ENCODE measurements around the gene SLC6A19. TPM values are rescaled to one million over a fixed set of nuclear protein-coding genes. Genes with fewer than 3 reads are reported as not detected.

SLC6A19 gene
- total RNA-seq, 4 donors from 2014 or later = not detected

GRCh38 chr5:1186351-1187233, 14.8 kb upstream of the SLC6A19 start:
- no peak for TF ChIP-seq CTCF (IDR thresholded peaks at IDR 0.05; ENCODE audit: low read depth)

- TF ChIP-seq CTCF (IDR thresholded peaks at IDR 0.05; ENCODE audit: low read depth) = no peak
Observed at GRCh38 chr5:1187234-1187949, 14.0 kb upstream of the SLC6A19 start.

- TF ChIP-seq CTCF (IDR thresholded peaks at IDR 0.05; ENCODE audit: low read depth) = no peak
Observed at GRCh38 chr5:1187950-1188334, 13.5 kb upstream of the SLC6A19 start.

- no peak for TF ChIP-seq CTCF (IDR thresholded peaks at IDR 0.05; ENCODE audit: low read depth)
Observed at GRCh38 chr5:1188464-1188863, 12.9 kb upstream of the SLC6A19 start.

- no peak for TF ChIP-seq CTCF (IDR thresholded peaks at IDR 0.05; ENCODE audit: low read depth)
Observed at GRCh38 chr5:1189269-1189668, 12.1 kb upstream of the SLC6A19 start.

GRCh38 chr5:1190278-1190677, 11.1 kb upstream of the SLC6A19 start:
- no peak for TF ChIP-seq CTCF (IDR thresholded peaks at IDR 0.05; ENCODE audit: low read depth)

- no peak for TF ChIP-seq CTCF (IDR thresholded peaks at IDR 0.05; ENCODE audit: low read depth)
Observed at GRCh38 chr5:1190837-1191239, 10.6 kb upstream of the SLC6A19 start.
